Stomach (tissue), 4 donors: ENCODE measurements around the gene EYA2.

Experiments used
- CTCF ChIP-seq, 7 experiments: fragments of 450-650 bp in 4 of 7; fragments of 200-600 bp in 3 of 7; sonication (generic) in 3 of 7; IDR thresholded peaks; one replicate each; pipeline ENCODE4 v1.5.1; 2016 to 2019; ENCODE audit warnings: antibody characterized with exemption in 7 of 7, control low read depth in 2 of 7, mild to moderate bottlenecking in 1 of 7
- EP300 ChIP-seq: sonication (generic); formaldehyde crosslinking; IDR thresholded peaks from one replicate; pipeline ENCODE4 v1.6.1; 2017; ENCODE audit warnings: antibody characterized with exemption
- POLR2A ChIP-seq, 4 donors: fragments of 450-650 bp; IDR thresholded peaks; one replicate each; pipeline ENCODE4 v1.6.1; 2016; ENCODE audit warnings: antibody characterized with exemption in 4 of 4, control low read depth in 2 of 4, mild to moderate bottlenecking in 1 of 4, moderate library complexity in 1 of 4
- POLR2AphosphoS5 ChIP-seq, 3 donors: sonication (generic); formaldehyde crosslinking; IDR thresholded peaks; one replicate each; pipeline ENCODE4 v1.6.1; 2016; ENCODE audit warnings: antibody characterized with exemption in 3 of 3

GRCh38 chr20:46975976-46976375 lies 81.3 kb downstream of the EYA2 start:
- TF ChIP-seq POLR2A (IDR thresholded peaks at IDR 0.05) (no peak), POLR2AphosphoS5 (IDR thresholded peaks at IDR 0.05) (no peak), CTCF (IDR thresholded peaks at IDR 0.05) (no peak), EP300 (no peak)
